HG03521 (cell line): ENCODE results near the gene PYROXD2.
"Not testable (repeated sequence)": the region's sequence is repeated elsewhere in the genome, so short reads cannot be mapped to it uniquely, and the experiment has no call there.

Experiments
- ATAC-seq: cut with Tn5 transposase; IDR thresholded peaks from one replicate; pipeline ENCODE4 v1.9.1; 2021; ENCODE audit warnings: mild to moderate bottlenecking, moderate library complexity; ENCODE audit not compliant: unreplicated experiment

Gene PYROXD2

GRCh38 chr10:98370831-98371820 lies 43.9 kb downstream of the PYROXD2 start:
- ATAC-seq = no peak

DNA sequence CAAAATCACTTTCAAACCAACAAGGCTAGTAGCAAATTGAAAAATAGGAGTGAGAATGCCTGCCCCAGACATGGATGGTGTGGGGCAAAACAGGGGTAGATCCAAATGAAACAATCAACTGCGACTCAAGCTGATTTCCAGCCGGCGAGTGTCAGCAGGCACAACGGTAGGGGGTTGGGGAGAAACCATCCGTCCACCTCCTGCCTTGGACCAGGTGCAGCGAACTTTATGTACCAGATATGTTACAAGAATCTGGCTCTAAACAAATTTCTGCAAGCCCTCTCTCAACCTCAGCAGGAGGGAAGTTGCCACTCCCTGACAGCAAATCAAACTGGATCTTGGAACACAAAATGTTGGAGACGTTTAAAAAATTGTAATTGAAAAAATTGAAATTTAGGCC lies 45.2 kb downstream of the PYROXD2 start:
- ATAC-seq = no peak

DNA sequence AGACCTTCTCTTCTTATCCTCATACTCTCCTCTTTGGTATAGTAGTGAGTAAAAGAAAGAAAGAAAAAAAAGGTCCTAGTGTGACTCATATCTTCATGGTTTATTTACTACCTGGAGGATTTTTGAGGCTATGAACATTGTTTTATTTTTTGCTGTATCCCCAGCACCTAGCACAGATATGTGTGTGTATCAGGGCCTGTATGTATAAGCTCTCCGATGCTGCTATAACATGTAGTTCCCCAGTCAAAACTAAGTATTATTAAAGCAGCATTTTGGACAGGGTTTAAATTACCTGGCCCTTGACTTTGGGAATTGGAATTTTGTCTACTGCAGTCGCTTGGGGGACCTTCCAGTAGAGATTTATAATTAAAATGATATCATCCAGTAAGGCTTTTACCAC lies 46.3 kb downstream of the PYROXD2 start:
- ATAC-seq = no peak

DNA sequence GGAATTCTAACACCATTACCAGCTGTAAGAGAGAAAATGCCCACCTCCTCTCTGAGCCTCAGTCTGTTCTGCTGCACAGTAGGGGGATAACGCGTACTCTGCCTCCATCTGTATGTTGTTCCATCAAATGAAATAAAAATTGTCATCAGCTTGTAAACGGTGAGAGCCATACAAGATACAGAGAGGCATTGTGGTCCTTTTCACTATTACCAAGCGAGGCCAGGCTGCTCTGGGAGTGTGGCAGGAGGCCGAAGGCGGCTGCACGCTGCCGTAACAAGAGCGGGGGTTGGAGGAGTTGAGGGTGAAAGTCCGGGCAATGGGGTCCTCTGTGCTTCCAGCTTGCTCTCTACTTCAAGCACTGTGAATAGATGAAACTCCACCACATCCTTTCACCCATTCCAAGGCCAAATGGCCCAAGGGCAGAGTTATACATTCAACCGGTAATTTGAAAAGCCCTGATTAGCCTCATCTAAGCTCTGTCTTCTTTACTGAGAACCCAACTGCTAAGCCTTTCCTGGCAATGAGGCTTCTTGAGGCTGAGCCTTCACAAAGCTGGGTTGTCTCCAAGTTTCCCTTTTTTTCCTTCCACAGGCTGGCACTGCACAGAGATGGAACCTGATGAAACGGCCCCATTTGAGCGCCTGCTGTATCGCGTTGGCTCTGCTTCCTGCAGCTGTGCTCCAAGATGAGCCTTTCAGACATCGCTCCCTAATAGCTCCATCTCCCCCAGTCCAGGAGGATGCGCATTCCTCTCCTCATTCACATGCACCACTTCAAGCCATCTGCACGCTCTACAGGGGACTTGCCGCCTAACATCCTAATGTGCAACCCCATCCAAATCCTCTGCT lies 47.2 kb downstream of the PYROXD2 start:
- ATAC-seq = no peak

- ATAC-seq = no peak
Observed at GRCh38 chr10:98366062-98366530, 48.9 kb downstream of the PYROXD2 start.

GRCh38 chr10:98365406-98366061 lies 49.4 kb downstream of the PYROXD2 start:
- ATAC-seq = no peak

GRCh38 chr10:98364432-98365102 lies 50.4 kb downstream of the PYROXD2 start:
- ATAC-seq = no peak

DNA sequence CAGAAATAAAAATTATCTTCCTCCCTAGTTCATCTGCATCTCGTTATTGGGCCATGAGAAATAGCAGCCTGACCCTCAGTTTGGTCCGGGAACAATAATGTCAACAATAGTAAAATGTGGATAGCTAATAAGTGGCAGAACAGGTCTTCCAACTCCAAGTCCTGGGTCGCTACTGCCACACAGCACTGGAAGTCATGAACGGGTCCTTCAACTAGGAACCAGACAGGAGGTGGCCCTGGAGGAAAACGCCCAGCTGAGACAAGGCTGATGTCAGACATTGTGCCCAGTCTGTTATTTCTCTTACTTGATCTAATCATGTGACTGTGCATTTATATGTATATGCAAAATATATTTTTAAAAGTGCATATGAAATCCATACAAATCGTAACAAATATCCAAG lies 51.8 kb downstream of the PYROXD2 start:
- ATAC-seq = no peak

GRCh38 chr10:98361131-98362025 lies 53.6 kb downstream of the PYROXD2 start:
- ATAC-seq = peak; percentile 94

- ATAC-seq = no peak
Observed at GRCh38 chr10:98357194-98357822, 57.7 kb downstream of the PYROXD2 start.

DNA sequence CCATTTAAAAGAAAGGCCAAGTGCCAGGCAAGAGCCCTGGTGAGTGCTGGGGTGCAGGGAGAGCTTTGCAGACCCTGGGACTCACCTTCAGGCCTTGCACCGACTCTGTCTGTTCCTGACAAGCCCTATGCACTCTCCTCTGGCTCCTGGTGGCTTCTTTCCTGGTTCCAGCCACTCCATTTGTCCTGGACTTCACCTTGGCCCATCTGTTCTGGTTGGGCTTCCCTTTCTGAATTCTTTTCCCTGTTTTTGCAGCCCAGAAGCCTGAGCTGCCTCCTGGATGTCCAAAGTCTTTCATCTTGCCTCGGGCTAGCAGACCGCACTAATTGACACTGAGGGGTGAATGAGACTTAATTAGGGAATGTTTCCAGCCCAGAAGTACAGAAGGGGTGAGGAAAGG lies 60.5 kb downstream of the PYROXD2 start:
- ATAC-seq = no peak

GRCh38 chr10:98353170-98353569 lies 61.8 kb downstream of the PYROXD2 start:
- ATAC-seq = no peak

- no peak for ATAC-seq
Observed at GRCh38 chr10:98351831-98352402, 63.1 kb downstream of the PYROXD2 start.

GRCh38 chr10:98349508-98349922 lies 65.5 kb downstream of the PYROXD2 start:
- peak; percentile 52 for ATAC-seq

GRCh38 chr10:98346847-98347246 lies 68.1 kb downstream of the PYROXD2 start:
- ATAC-seq = no peak

DNA sequence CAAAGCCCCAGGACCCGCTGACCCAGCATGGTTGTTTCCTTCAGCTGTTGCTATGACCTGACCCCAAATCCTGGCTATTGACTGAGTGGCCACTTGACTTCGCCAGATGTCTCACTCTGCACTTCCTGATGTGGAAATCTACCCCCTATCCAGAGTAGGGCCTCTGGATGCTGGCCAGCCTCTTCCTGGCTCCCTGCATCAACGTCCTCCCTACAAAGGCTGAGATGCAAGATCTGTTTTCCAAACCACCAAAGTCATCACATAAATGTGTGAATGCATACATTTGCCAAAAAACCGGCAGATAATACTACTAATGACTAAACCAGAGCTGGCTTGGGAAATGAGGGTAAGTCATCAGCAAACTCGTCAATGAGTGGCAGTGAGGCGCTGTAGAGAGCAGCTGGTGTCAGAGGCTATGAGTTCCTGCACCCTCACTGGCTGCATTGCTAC lies 70.4 kb downstream of the PYROXD2 start:
- ATAC-seq = no peak

DNA sequence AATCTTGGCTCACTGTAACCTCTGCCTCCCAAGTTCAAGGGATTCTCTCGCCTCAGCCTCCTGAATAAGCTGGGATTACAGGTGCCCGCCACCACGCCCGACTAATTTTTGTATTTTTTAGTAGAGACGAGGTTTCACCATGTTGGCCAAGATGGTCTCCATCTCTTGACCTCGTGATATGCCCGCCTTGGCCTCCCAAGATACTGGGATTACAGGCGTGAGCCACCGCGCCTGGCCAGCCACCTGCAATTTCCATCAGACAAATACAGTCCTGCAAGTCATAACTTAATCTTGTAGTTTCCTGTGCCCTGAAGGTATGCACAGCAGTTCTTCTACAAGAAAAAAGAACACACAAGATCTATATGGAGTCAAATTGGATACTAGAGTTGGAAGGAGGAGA lies 73.3 kb downstream of the PYROXD2 start:
- ATAC-seq = not testable (repeated sequence)

DNA sequence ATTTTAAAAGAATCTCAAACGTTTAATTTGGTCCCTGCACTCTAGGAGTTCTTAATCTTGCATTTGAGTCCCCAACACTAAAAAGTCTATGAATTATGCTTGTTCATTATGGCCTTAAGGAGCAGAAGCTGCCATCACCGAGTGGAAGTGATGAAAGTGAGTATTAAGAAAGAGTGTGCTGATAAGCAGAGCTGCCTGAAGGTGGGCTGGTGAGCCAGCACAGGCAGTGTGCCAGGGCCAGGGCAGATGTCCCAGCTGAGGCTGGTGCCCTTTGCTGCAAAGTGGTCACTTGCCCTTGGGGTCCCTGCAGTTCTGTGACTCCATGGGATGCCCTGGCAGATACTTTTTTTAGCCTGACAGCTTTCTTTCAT lies 74.1 kb downstream of the PYROXD2 start:
- no peak for ATAC-seq
